Epidermal melanocyte (primary cell): ENCODE results near the gene CPED1.

ENCODE experiments used
- DNase-seq: peaks from one replicate; pipeline ENCODE4 v3.0.0; 2011; ENCODE audit warnings: low spot score; ENCODE audit not compliant: insufficient read length

Gene CPED1

GRCh38 chr7:120988591-120989256, at the start of gene CPED1:
Gene CPED1 (plus strand): TSS chr7:120988711. CDS start chr7:120989622, 911 bp downstream.
- peak; percentile 23 for DNase-seq

- DNase-seq, result no peak
Observed at GRCh38 chr7:120939345-120939744, 49.2 kb upstream of the CPED1 start.

DNA sequence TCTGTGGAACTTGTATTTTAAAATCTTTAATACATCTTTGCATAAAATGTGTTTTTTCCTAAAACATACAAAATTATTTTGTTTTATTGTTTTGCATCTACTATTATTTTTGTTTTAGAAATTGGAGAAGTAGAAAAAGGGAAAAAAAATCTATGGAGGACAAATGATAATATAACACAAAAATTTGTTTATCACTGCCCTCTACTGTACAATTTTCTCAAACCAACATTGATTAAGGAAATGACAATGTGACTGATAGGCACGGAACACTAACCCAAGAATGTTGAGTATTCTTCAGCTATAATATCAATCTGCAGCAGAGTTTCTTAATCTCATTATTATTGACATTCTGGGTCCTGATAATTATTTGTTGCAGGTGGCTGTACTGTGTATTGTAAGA, 47.4 kb upstream of the CPED1 start:
- no peak for DNase-seq

GRCh38 chr7:120941856-120942255, 46.7 kb upstream of the CPED1 start:
- no peak for DNase-seq

DNA sequence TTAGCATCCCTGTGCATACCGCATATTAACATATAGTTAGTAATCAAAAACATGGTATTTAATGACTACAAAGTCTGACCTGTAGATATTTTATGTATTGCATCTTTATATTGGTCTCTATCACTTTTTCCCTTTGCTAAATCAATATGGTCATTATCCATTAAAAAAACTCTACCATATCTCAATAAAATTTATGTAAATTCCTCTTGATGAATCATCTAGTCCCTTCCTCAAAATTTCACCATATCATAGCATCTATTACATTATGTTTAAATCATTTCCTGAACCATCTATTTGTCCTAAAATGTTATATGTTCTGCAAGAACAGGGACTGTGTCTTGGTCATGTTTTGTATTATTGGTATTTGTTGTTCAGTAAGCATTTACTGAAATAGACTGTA, 45.6 kb upstream of the CPED1 start:
- DNase-seq, result no peak

GRCh38 chr7:120944826-120945562, 43.5 kb upstream of the CPED1 start:
- no peak for DNase-seq

GRCh38 chr7:120947980-120948379, 40.5 kb upstream of the CPED1 start:
- DNase-seq, result no peak

DNA sequence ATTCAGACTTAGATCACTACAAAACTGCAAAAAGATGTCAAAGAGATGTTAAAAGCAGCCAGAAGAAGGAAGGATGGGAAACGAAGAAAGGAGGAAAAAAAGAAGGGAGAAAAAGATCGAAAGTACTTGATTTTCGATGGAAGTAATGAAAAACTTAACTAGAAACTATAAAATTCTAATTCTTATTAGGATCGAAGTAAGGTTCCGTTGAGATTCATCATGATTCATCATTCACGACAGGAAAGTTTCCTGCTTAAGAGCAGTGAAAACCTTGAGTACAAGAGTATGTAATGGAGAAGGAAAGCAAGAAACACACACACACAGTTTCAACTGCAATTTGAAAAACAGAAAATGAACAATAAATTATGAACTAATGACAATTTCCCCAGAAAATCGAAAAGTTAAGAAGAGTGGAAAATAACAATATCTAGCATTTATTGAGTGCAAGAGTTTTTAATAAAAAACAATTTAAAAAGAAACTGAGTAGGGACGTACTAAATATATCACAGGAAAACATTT, 39.1 kb upstream of the CPED1 start:
- DNase-seq, result no peak

GRCh38 chr7:120949998-120950538, 38.4 kb upstream of the CPED1 start:
- DNase-seq, result no peak

GRCh38 chr7:120950539-120951308, 37.8 kb upstream of the CPED1 start, which contains the start of gene ING3:
Gene ING3 (plus strand): TSS chr7:120950777. CDS start chr7:120950897, 120 bp downstream.
- peak; percentile 67 for DNase-seq

DNA sequence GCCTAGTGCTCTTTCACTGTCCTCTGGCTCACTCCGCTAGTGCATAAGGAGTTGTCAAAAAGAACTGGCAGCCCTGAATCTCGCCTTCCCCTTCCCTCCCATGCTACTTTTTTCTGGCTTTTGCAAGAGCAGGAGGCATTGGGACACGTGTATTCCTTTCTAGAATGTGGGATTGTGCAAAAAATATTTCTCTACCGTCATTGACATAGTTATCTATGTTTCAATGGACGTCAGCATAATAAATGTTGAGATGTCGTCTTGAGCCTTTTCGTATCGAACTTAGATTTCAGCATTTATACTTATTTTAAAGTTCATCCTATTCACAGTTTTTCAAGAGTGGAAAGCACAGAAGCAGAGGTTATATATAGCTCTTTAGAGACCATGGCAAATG, 37.2 kb upstream of the CPED1 start:
- no peak for DNase-seq

DNA sequence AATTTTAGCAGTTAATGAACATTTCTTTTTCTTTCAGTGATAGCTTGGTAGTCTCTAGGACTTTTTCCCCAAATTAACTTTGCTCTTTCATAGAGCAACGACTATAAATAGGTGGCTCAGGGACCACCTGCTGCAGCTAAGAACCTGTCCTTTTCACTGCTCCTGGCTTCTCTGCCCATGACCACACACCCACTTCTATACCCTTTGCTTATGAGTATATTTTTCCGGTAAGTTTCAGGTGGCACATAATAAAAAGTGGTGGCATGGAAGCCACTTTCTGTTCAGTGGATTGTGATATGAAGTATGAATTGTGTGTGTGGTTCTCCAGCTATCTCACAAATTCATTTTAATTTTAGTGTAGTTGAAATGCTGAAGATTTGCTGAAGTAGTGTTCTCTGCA, 36.7 kb upstream of the CPED1 start:
- DNase-seq, result no peak

GRCh38 chr7:120955577-120956149, 32.8 kb upstream of the CPED1 start:
- no peak for DNase-seq

GRCh38 chr7:120959929-120960484, 28.5 kb upstream of the CPED1 start:
- no peak for DNase-seq

- DNase-seq, result no peak
Observed at GRCh38 chr7:120960714-120961113, 27.8 kb upstream of the CPED1 start.

DNA sequence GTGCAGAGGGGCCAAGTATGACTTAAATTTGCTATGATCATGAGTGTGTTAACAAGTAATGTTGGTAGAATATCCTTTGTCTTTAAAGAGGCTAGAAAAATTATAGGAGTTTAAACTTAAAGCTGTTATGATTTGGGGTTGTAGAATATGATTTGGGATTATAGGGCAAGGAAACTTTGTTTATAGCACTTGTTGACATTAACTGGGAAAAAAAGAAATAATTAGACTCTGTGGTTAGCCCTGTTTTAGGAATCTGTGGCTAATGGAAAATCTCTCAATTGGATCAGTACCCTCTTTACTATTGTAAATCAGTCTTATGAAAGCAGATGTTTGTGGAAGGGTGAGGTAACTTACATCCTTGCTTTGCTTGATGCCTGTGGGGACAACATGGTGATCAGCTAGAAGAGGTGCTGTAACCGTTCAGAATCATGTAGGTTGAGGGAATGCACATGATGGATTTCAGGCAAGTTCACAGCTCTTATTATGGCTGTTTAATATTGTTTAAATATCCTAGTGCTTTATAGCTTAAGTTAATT, 26.8 kb upstream of the CPED1 start:
- DNase-seq, result no peak

DNA sequence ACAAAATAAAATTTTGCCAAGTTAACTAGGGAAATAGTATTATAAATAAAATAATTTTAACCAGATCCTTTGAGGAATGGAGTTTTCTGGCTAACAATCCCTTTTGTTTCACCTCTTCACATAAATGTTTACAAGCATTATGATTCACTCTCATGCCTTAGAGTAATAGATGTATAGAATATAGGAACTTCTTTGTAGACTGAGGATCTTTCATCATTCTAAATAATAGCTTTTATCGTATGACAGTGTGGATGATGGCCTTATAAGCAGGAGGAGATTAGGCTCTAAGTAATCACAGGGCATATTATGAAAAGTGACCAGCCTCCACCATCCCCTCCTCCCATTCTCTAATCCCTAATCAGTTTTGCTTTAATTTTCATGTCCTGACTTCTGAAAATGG, 24.4 kb upstream of the CPED1 start:
- no peak for DNase-seq

GRCh38 chr7:120966961-120967360, 21.6 kb upstream of the CPED1 start:
- DNase-seq, result no peak

DNA sequence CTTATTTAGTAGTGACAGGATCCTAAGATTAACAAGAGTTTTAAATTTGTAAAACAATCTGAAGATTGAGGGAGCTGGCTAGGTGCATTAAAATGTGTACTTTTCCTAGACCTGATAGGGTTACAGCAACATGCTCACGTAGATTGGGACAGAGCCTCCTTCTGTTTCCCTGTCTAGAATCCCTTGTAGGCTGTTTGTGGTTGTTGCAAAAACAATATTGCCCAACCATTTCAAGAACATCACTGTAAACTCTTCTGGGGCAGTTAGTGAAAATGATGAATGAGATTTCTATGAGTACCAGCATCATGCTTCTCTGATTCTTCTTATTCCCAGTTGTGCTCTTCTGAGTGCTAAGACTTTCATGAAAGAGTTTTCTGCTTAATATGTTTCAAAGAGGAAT, 14.7 kb upstream of the CPED1 start:
- DNase-seq, result no peak

GRCh38 chr7:120979765-120980499, 8.6 kb upstream of the CPED1 start:
- peak; percentile 39 for DNase-seq
